H1 (cell line): ENCODE data around the gene NEK3. TPM values are rescaled to one million over a fixed set of nuclear protein-coding genes. Genes with fewer than 3 reads are reported as not detected.

Source experiments
- CTCF ChIA-PET: fragments of 300-600 bp; sonication (Branson Sonifier 250); formaldehyde crosslinking; loops from one replicate; lab custom pipeline; 2021; ENCODE audit not compliant: partially characterized antibody; lab: Charles Lee
- POLR2A ChIA-PET: fragments of 300-600 bp; sonication (Branson Sonifier 250); formaldehyde crosslinking; loops from one replicate; lab custom pipeline; 2021; ENCODE audit warnings: inconsistent platforms; ENCODE audit not compliant: partially characterized antibody; lab: Charles Lee
- DNase-seq, 2 experiments: peaks; one replicate each; pipeline versions ENCODE4 v3.0.0 to v3.0.0-alpha.2; 2010 to 2022; ENCODE audit warnings: low spot score in 2 of 2, low read depth in 1 of 2, mixed read lengths in 1 of 2
- FAIRE-seq: peaks from 2 replicates; lab custom pipeline; 2011; peaks lifted over from hg19 to GRCh38; lab: Jason Lieb, UNC
- H2AFZ ChIP-seq: 2 replicates; pipeline ENCODE4 v1.8.1; 2012; ENCODE audit warnings: low read length, inconsistent platforms
- H2AK5ac ChIP-seq: 2 replicates; pipeline ENCODE4 v1.6.1; 2013; ENCODE audit warnings: low read depth, low read length
- H2BK120ac ChIP-seq: replicated peaks from 2 replicates; pipeline ENCODE3; 2013; ENCODE audit warnings: low read depth, low read length, inconsistent platforms
- H2BK12ac ChIP-seq: 2 replicates; pipeline ENCODE4 v1.6.1; 2013; ENCODE audit warnings: low read depth, low read length
- H2BK15ac ChIP-seq: 2 replicates; pipeline ENCODE4 v1.6.1; 2013; ENCODE audit warnings: low read length
- H2BK20ac ChIP-seq: 2 replicates; pipeline ENCODE4 v1.6.1; 2013; ENCODE audit warnings: low read length
- H2BK5ac ChIP-seq: 2 replicates; pipeline ENCODE4 v1.6.1; 2013; ENCODE audit warnings: low read depth, low read length
- H3K14ac ChIP-seq: 2 replicates; pipeline ENCODE4 v1.6.1; 2013; ENCODE audit warnings: inconsistent platforms; ENCODE audit not compliant: insufficient read length
- H3K18ac ChIP-seq: 2 replicates; pipeline ENCODE4 v1.6.1; 2013; ENCODE audit warnings: low read length; ENCODE audit errors: extremely low read depth
- H3K23ac ChIP-seq: 2 replicates; pipeline ENCODE4 v1.6.1; 2013; ENCODE audit warnings: inconsistent platforms; ENCODE audit not compliant: insufficient read length
- H3K23me2 ChIP-seq: 2 replicates; pipeline ENCODE4 v1.6.1; 2013; ENCODE audit warnings: low read depth, low read length
- H3K27ac ChIP-seq: 2 replicates; pipeline ENCODE4 v1.6.1; 2011; ENCODE audit warnings: low read depth, low read length, inconsistent platforms
- H3K27me3 ChIP-seq, 4 experiments: replicated peaks in 1 of 4; 1 replicate in 1 of 4; 2 replicates in 3 of 4; pipeline versions ENCODE4 v1.6.1 to v1.8.1; 2011 to 2013; ENCODE audit warnings: low read length in 3 of 4, mild to moderate bottlenecking in 3 of 4, inconsistent platforms in 2 of 4, mixed read lengths in 2 of 4, moderate library complexity in 1 of 4; ENCODE audit not compliant: control insufficient read depth in 3 of 4, insufficient read depth in 3 of 4; ENCODE audit errors: extremely low read depth in 1 of 4
- H3K36me3 ChIP-seq, 4 experiments: 2 replicates each; pipeline versions ENCODE4 v1.6.1 to v1.8.1; 2011 to 2013; ENCODE audit warnings: mild to moderate bottlenecking in 4 of 4, low read length in 3 of 4, moderate library complexity in 2 of 4, control low read depth in 1 of 4, inconsistent platforms in 1 of 4; ENCODE audit not compliant: insufficient read depth in 4 of 4, control insufficient read depth in 2 of 4
- H3K4ac ChIP-seq: replicated peaks from 2 replicates; pipeline ENCODE3; 2013; ENCODE audit warnings: low read length, low read depth, mixed read lengths, inconsistent platforms; ENCODE audit not compliant: insufficient read length
- H3K4me1 ChIP-seq, 4 experiments: replicated peaks in 1 of 4; 1 replicate in 1 of 4; 2 replicates in 3 of 4; pipeline versions ENCODE4 v1.6.1 to v1.8.1; 2011 to 2013; ENCODE audit warnings: low read length in 3 of 4, inconsistent platforms in 2 of 4, mixed read lengths in 1 of 4; ENCODE audit not compliant: insufficient read depth in 4 of 4, control insufficient read depth in 3 of 4
- H3K4me2 ChIP-seq, 2 experiments: 2 replicates each; pipeline versions ENCODE4 v1.6.1 to v1.8.1; 2011 to 2013; ENCODE audit warnings: low read depth in 2 of 2, low read length in 2 of 2, control low read depth in 1 of 2, inconsistent platforms in 1 of 2, mild to moderate bottlenecking in 1 of 2; ENCODE audit not compliant: insufficient read depth in 1 of 2
- H3K4me3 ChIP-seq, 4 experiments: fragments of 200-600, 300-600 bp in 1 of 4; sonication (generic), shearing (Covaris generic), sonication (Bioruptor Twin) in 1 of 4; 2 replicates each; pipeline versions ENCODE4 v1.5.1 to v1.8.1; 2011 to 2016; ENCODE audit warnings: low read length in 4 of 4, low read depth in 3 of 4, control low read depth in 2 of 4, inconsistent platforms in 2 of 4, mild to moderate bottlenecking in 2 of 4, mixed read lengths in 1 of 4, moderate library complexity in 1 of 4; ENCODE audit not compliant: insufficient read depth in 2 of 4; ENCODE audit errors: extremely low read depth in 1 of 4
- H3K56ac ChIP-seq: replicated peaks from 2 replicates; pipeline ENCODE3; 2013; ENCODE audit warnings: low read depth, mild to moderate bottlenecking, mixed read lengths, low read length, inconsistent platforms; ENCODE audit not compliant: insufficient read length
- H3K79me1 ChIP-seq: 2 replicates; pipeline ENCODE4 v1.6.1; 2013; ENCODE audit warnings: low read depth, low read length, control low read depth
- H3K79me2 ChIP-seq, 2 experiments: 2 replicates each; pipeline versions ENCODE4 v1.6.1 to v1.8.1; 2012 to 2013; ENCODE audit warnings: low read length in 2 of 2, mild to moderate bottlenecking in 2 of 2, inconsistent platforms in 1 of 2; ENCODE audit not compliant: insufficient read depth in 2 of 2, control insufficient read depth in 1 of 2
- H3K9ac ChIP-seq, 4 experiments: replicated peaks in 1 of 4; 1 replicate in 1 of 4; 2 replicates in 3 of 4; pipeline versions ENCODE4 v1.6.1 to v1.8.1; 2011 to 2013; ENCODE audit warnings: low read depth in 3 of 4, low read length in 3 of 4, control low read depth in 2 of 4, mild to moderate bottlenecking in 2 of 4, moderate library complexity in 2 of 4, inconsistent platforms in 1 of 4; ENCODE audit errors: extremely low read depth in 1 of 4
- H3K9me3 ChIP-seq, 2 experiments: 2 replicates each; pipeline versions ENCODE4 v1.6.1 to v1.8.1; 2012 to 2013; ENCODE audit warnings: mild to moderate bottlenecking in 2 of 2, moderate library complexity in 2 of 2, control low read depth in 1 of 2, inconsistent platforms in 1 of 2, low read depth in 1 of 2, low read length in 1 of 2, mixed read lengths in 1 of 2; ENCODE audit not compliant: insufficient read depth in 2 of 2
- H4K20me1 ChIP-seq, 2 experiments: replicated peaks in 1 of 2; 2 replicates each; pipeline versions ENCODE3 to v1.8.1; 2011 to 2013; ENCODE audit warnings: inconsistent platforms in 2 of 2, low read length in 2 of 2, mild to moderate bottlenecking in 1 of 2; ENCODE audit not compliant: insufficient read depth in 2 of 2, control insufficient read depth in 1 of 2
- H4K5ac ChIP-seq: 2 replicates; pipeline ENCODE4 v1.6.1; 2013; ENCODE audit warnings: low read length, low read depth, mixed read lengths, inconsistent platforms; ENCODE audit not compliant: insufficient read length
- H4K8ac ChIP-seq: 2 replicates; pipeline ENCODE4 v1.8.0; 2013; ENCODE audit warnings: mild to moderate bottlenecking, moderate library complexity, low read length, inconsistent platforms; ENCODE audit not compliant: insufficient read depth; ENCODE audit errors: extremely low read depth
- H4K91ac ChIP-seq: replicated peaks from 2 replicates; pipeline ENCODE3; 2013; ENCODE audit warnings: low read length, mixed read lengths, inconsistent platforms; ENCODE audit not compliant: insufficient read length
- BCL11A ChIP-seq, 2 experiments: IDR thresholded peaks; one replicate each; pipeline ENCODE4 v1.6.1; 2011; ENCODE audit warnings: low read depth in 2 of 2, low read length in 2 of 2, mild to moderate bottlenecking in 2 of 2
- CEBPB ChIP-seq: IDR thresholded peaks from 2 replicates; pipeline ENCODE4 v1.6.1; 2012; ENCODE audit warnings: low read depth, low read length
- HDAC2 ChIP-seq, 2 experiments: fragments of 300-600 bp in 1 of 2; sonication (generic) in 1 of 2; IDR thresholded peaks; 2 replicates each; pipeline ENCODE4 v1.6.1; 2011 to 2012; ENCODE audit warnings: low read depth in 2 of 2, low read length in 2 of 2, mild to moderate bottlenecking in 2 of 2, moderate library complexity in 2 of 2, borderline replicate concordance in 1 of 2, inconsistent platforms in 1 of 2
- RFX5 ChIP-seq: IDR thresholded peaks from 2 replicates; pipeline ENCODE4 v1.6.1; 2011; ENCODE audit warnings: low read depth, low read length, improper control_type of control experiment, borderline replicate concordance
- TAF7 ChIP-seq: optimal IDR thresholded peaks from 2 replicates; pipeline ENCODE3; 2011; ENCODE audit warnings: low read depth, mild to moderate bottlenecking, inconsistent platforms, low read length, moderate library complexity, borderline replicate concordance
- WGBS, 2 experiments: shearing (Covaris generic) in 1 of 2; methylation state at CpG; one replicate each; pipeline versions ENCODE4 v1.1.6 to v1.1.7; 2013 to 2015; ENCODE audit warnings: low lambda C conversion rate in 2 of 2, mixed read lengths in 2 of 2, inconsistent platforms in 1 of 2, low coverage in 1 of 2, missing lambda C conversion rate in 1 of 2; ENCODE audit not compliant: insufficient replicate concordance in 2 of 2, insufficient coverage in 1 of 2, insufficient read length in 1 of 2; ENCODE audit errors: extremely low coverage in 1 of 2, missing lambda C conversion rate in 1 of 2; 5-methylcytosine and 5-hydroxymethylcytosine counted together
- polyA plus RNA-seq, 7 experiments: library from polyadenylated mRNA; depleted of rRNA in 3 of 7; stranded (reverse) in 5 of 7; unstranded in 2 of 7; fragments of >200 nt in 5 of 7; fragments of 200-250 nt in 2 of 7; gene quantifications; 1 replicate in 5 of 7; 2 replicates in 1 of 7; 4 replicates in 1 of 7; pipeline versions ENCODE4 v1.2.1 to v1.2.3, GENCODE V29; 2011 to 2013; ENCODE audit warnings: missing spikeins in 2 of 7, mixed read lengths in 2 of 7
- total RNA-seq: library from RNA; stranded (reverse); fragmentation: NEBNext Ultra II Directional; extraction: Animal tissue kit (Norgen Biotek cat#: 25700); gene quantifications from 2 replicates; pipeline ENCODE4 v1.2.1, GENCODE V29; 2021

NEK3 gene
- total and polyA plus RNA-seq, 2 of the 8 experiments (the other 6 are each of a cell fraction or from before 2014, with no cell fraction given), result 11.4 to 26.0 TPM

DNA sequence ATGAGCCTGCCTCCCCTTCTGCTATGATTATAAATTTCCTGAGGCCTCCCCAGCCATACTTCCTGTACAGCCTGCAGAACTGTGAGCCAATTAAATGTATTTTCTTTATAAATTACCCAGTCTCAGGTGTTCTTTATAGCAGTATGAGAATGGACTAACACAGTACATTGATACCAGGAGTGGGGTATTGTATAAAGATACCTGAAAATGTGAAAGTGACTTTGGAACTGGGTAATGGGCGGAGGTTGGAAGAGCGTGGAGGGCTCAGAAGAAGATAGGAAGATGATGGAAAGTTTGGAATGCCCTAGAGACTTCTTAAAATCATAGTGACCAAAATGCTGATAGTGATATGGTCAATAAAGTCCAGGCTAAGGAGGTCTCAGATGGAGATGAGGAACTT, 63.3 kb downstream of the NEK3 start:
- Histone ChIP-seq H2BK20ac (no peak overlapping the region), H4K5ac (no peak overlapping the region), H4K8ac (no peak overlapping the region), H2BK15ac (no peak overlapping the region), H3K23ac (no peak overlapping the region), H3K4me3 (no peak overlapping the region), H3K27ac (no peak overlapping the region), H2BK5ac (no peak overlapping the region), H3K18ac (no peak overlapping the region), H2AFZ (no peak overlapping the region), H2AK5ac (no peak overlapping the region), H3K79me1 (no peaks in the 10 kb centered on the region), H3K27me3 (no peaks in the 10 kb centered on the region), H3K14ac (no peak overlapping the region), H2BK12ac (no peak overlapping the region), H3K9ac (no peak overlapping the region), H3K36me3 (no peaks in the 10 kb centered on the region), H3K23me2 (no peaks in the 10 kb centered on the region), H2BK120ac (no peak overlapping the region), H3K9me3 (0 out of 4 replicates have a peak, but pooled peaks cover 0 to 2% of the 10 kb centered on the region in 2 experiments), H4K91ac (no peak overlapping the region), H4K20me1 (no peaks in the 10 kb centered on the region), H3K4me1 (no peaks in the 10 kb centered on the region), H3K56ac (no peak overlapping the region), H3K4me2 (no peak overlapping the region), H3K4ac (no peak overlapping the region), H3K79me2 (no peaks in the 10 kb centered on the region)
- FAIRE-seq (no peak), DNase-seq (no peak)
- POLR2A ChIA-PET, result no interaction called here
- 94% methylated on average over 2 of the region's 2 CpGs; no CpG with 5 or more reads in 1 of the 2 experiments for WGBS, 2 experiments
- CTCF ChIA-PET, result no interaction called here
- no peak for TF ChIP-seq HDAC2 (IDR thresholded peaks at IDR 0.05; ENCODE audit: borderline replicate concordance in 1 of 2, low read depth in 2 of 2, low read length in 2 of 2)
- no peak for TF ChIP-seq TAF7
- no peak for TF ChIP-seq CEBPB
- TF ChIP-seq BCL11A (IDR thresholded peaks at IDR 0.05; ENCODE audit: low read depth in 2 of 2, low read length in 2 of 2), result no peak
- TF ChIP-seq RFX5, result no peak
